ENCODE results near the gene CDH4.

DNA sequence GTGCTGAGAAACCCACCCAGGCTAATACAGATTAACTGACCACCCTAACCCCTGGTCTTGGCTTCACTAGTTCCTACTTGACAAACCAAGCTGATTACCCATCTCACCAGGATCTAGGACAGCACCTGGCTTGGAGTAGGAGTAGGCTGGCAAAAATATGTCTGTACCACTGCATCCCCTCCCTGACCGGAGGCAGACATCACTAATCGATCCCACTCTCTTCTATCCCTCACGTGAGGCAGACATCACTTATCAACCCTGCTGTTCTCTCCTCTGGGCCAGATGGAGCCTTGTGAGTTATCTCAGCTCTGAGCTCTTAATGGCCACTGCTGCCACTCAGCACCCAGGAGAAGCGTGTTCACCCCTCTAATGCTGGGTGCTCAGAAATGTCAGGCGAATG is 324.3 kb downstream of the CDH4 start:
- TF ChIP-seq NR3C1 (CRISPR knock-in tag; conservative IDR thresholded peaks at IDR 0.05; ENCODE audit: low read depth) (no peak), ATF1 (CRISPR knock-in tag; IDR thresholded peaks at IDR 0.05) (no peak), CTCF (IDR thresholded peaks at IDR 0.05) (no peak), SMAD4 (CRISPR knock-in tag; IDR thresholded peaks at IDR 0.05) (no peak), STAT6 (CRISPR knock-in tag; conservative IDR thresholded peaks at IDR 0.05; ENCODE audit: low read depth) (no peak)
- TF ChIP-seq, protein P1, sequence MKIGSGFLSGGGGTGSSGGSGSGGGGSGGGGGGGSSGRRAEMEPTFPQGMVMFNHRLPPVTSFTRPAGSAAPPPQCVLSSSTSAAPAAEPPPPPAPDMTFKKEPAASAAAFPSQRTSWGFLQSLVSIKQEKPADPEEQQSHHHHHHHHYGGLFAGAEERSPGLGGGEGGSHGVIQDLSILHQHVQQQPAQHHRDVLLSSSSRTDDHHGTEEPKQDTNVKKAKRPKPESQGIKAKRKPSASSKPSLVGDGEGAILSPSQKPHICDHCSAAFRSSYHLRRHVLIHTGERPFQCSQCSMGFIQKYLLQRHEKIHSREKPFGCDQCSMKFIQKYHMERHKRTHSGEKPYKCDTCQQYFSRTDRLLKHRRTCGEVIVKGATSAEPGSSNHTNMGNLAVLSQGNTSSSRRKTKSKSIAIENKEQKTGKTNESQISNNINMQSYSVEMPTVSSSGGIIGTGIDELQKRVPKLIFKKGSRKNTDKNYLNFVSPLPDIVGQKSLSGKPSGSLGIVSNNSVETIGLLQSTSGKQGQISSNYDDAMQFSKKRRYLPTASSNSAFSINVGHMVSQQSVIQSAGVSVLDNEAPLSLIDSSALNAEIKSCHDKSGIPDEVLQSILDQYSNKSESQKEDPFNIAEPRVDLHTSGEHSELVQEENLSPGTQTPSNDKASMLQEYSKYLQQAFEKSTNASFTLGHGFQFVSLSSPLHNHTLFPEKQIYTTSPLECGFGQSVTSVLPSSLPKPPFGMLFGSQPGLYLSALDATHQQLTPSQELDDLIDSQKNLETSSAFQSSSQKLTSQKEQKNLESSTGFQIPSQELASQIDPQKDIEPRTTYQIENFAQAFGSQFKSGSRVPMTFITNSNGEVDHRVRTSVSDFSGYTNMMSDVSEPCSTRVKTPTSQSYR (CRISPR knock-in tag; IDR thresholded peaks at IDR 0.05): no peak
